MCF 10A (cell line): Measurements from ENCODE around the gene SSBP4. TPM values are rescaled to one million over a fixed set of nuclear protein-coding genes. Genes with fewer than 3 reads are reported as not detected.

Experiments used
- BruUV-seq: library from RNA; stranded (reverse); fragments of 400-500 nt; replicated peaks from 2 replicates; lab custom pipeline; 2021; lab: Mats Ljungman, UMichigan
- CTCF ChIA-PET: fragments of 300-600 bp; sonication (Branson Sonifier 250); formaldehyde crosslinking; extraction: SDS; loops from one replicate; lab custom pipeline; 2021; ENCODE audit warnings: antibody characterized with exemption, inconsistent platforms; lab: Yijun Ruan, JAX
- POLR2A ChIA-PET: fragments of 300-600, 350-650 bp; sonication (Branson Sonifier 250); formaldehyde crosslinking; extraction: SDS; loops from one replicate; lab custom pipeline; 2020; ENCODE audit warnings: antibody characterized with exemption, inconsistent platforms; lab: Yijun Ruan, JAX
- DNase-seq: peaks from one replicate; pipeline ENCODE4 v3.0.0-alpha.2; 2018; ENCODE audit not compliant: unreplicated experiment
- H3K27ac Mint-ChIP-seq: one replicate; pipeline ENCODE4 v1.8.0; 2022; ENCODE audit warnings: mild to moderate bottlenecking, low read depth, mixed read lengths; ENCODE audit not compliant: unreplicated experiment
- H3K27me3 Mint-ChIP-seq: one replicate; pipeline ENCODE4 v1.8.0; 2022; ENCODE audit warnings: mixed read lengths; ENCODE audit not compliant: insufficient read depth, unreplicated experiment
- H3K36me3 Mint-ChIP-seq: one replicate; pipeline ENCODE4 v1.8.0; 2022; ENCODE audit warnings: mild to moderate bottlenecking, moderate library complexity, mixed read lengths; ENCODE audit not compliant: insufficient read depth, unreplicated experiment
- H3K4me1 Mint-ChIP-seq: one replicate; pipeline ENCODE4 v1.8.0; 2022; ENCODE audit warnings: mixed read lengths; ENCODE audit not compliant: insufficient read depth, unreplicated experiment
- H3K4me3 Mint-ChIP-seq: one replicate; pipeline ENCODE4 v1.8.0; 2022; ENCODE audit warnings: mild to moderate bottlenecking, moderate library complexity, mixed read lengths; ENCODE audit not compliant: unreplicated experiment
- H3K9me3 Mint-ChIP-seq: one replicate; pipeline ENCODE4 v1.8.0; 2022; ENCODE audit warnings: mixed read lengths; ENCODE audit not compliant: unreplicated experiment
- CTCF ChIP-seq: fragments of 200-600 bp; IDR thresholded peaks from one replicate; pipeline ENCODE4 v1.8.0; 2022; ENCODE audit warnings: antibody characterized with exemption, mild to moderate bottlenecking; ENCODE audit not compliant: unreplicated experiment
- intact Hi-C: fragments of 100-400 bp; cut with micrococcal nuclease; formaldehyde crosslinking; loops from 2 replicates; pipeline ENCODE4 v1.14.1; 2022
- total RNA-seq: library from RNA; stranded (reverse); gene quantifications from 2 replicates; pipeline ENCODE4 v1.2.3, GENCODE V29; 2022

Gene SSBP4
- total RNA-seq, 1 experiment from 2014 or later: 26.3 TPM

GRCh38 chr19:18478545-18479311 is 59.5 kb downstream of the SSBP4 start:
- Mint-ChIP-seq H3K36me3 (peaks cover 1% of the 10 kb centered on the region), H3K4me1 (peaks cover 35% of the 10 kb centered on the region), H3K27me3 (no peaks in the 10 kb centered on the region), H3K27ac (peak overlapping the region; percentile 84), H3K9me3 (no peaks in the 10 kb centered on the region), H3K4me3 (peak overlapping the region; percentile 50)
- ChIA-PET POLR2A (no interaction called here), CTCF (interaction anchor here (0.6 to 1.4 kb wide), 7 partner anchors 9 to 1351 kb away, joined by 3 to 6 read pairs (median 3); no protein-coding TSS in a partner anchor)
- BruUV-seq: TSS peak; percentile 25
- intact Hi-C loops: loop anchor here (10.0 kb wide), 1 partner anchor 196 kb away; no protein-coding TSS in a partner anchor
- peak; percentile 94 for DNase-seq
- no peak for TF ChIP-seq CTCF

- intact Hi-C loops: no loop called here
- H3K27ac Mint-ChIP-seq: peak overlapping the region; percentile 44
- no TSS peak for BruUV-seq
- peaks cover 39% of the 10 kb centered on the region for H3K4me1 Mint-ChIP-seq
- H3K27me3 Mint-ChIP-seq: no peaks in the 10 kb centered on the region
- ChIA-PET POLR2A (interaction anchor here (0.7 kb wide), 2 partner anchors 10 to 20 kb away, joined by 3 read pairs; no protein-coding TSS in a partner anchor), CTCF (interaction anchor here (0.6 to 1.6 kb wide), 7 partner anchors 10 to 1173 kb away, joined by 3 to 7 read pairs (median 3); no protein-coding TSS in a partner anchor)
- DNase-seq: peak; percentile 86
- no peaks in the 10 kb centered on the region for H3K9me3 Mint-ChIP-seq
- H3K4me3 Mint-ChIP-seq: peak overlapping the region; percentile 9
- no peak for TF ChIP-seq CTCF
- H3K36me3 Mint-ChIP-seq: no peaks in the 10 kb centered on the region
These were observed 61.0 kb downstream of the SSBP4 start for GRCh38 chr19:18480006-18480691.

DNA sequence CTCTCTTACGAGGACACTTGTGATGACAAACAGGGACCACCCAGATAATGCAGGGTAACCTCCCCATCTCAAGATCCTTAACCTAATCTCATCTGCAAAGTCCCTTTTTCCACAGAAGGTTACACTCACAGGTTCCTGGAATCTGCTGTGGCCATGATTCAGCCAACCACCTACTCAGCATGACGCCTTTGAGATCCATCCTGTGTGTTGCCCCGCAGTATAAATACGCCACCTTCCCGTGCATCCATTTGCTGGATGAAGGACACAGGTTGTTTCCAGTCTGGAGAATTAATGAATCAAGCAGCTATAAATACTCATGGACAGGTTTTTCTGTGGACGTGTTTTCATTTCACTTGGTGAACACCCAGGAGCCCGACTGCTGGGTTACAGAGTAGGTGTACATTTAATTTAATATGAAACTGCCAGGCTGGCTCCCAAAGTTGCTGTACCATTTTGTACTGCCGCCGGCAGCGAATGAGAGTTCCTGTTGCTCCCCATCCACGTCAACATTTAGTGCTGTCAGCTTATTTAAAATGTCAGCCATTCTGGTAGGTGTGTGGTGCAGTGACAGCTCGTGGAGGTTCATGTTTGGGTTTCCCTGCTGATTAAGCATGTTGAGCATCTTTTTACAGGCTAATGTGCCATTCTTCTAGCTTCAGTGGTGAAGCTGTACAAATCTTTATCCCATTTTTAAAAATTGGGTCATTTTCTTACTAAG is 62.5 kb downstream of the SSBP4 start:
- peak overlapping the region; percentile 79 for H3K27ac Mint-ChIP-seq
- ChIA-PET CTCF (interaction anchor here (0.7 to 3.4 kb wide), 11 partner anchors 8 to 481 kb away, joined by 3 to 10 read pairs (median 3); no protein-coding TSS in a partner anchor), POLR2A (interaction anchor here (1.2 kb wide), 1 partner anchor 38 kb away, joined by 3 read pairs; no protein-coding TSS in a partner anchor)
- H3K36me3 Mint-ChIP-seq: no peaks in the 10 kb centered on the region
- DNase-seq: peak; percentile 46
- no peak for TF ChIP-seq CTCF
- intact Hi-C loops: no loop called here
- BruUV-seq: no TSS peak
- H3K4me1 Mint-ChIP-seq: peaks cover 44% of the 10 kb centered on the region
- no peaks in the 10 kb centered on the region for H3K27me3 Mint-ChIP-seq
- H3K9me3 Mint-ChIP-seq: no peaks in the 10 kb centered on the region
- no peak overlapping the region for H3K4me3 Mint-ChIP-seq
